ENCODE data around the gene TMSB10. TPM values are rescaled to one million over a fixed set of nuclear protein-coding genes. Genes with fewer than 3 reads are reported as not detected.

The TMSB10 gene
- total and polyA plus RNA-seq, 2 of the 13 experiments (the other 11 are each of a cell fraction or from before 2014, with no cell fraction given): 665 to 708 TPM

DNA sequence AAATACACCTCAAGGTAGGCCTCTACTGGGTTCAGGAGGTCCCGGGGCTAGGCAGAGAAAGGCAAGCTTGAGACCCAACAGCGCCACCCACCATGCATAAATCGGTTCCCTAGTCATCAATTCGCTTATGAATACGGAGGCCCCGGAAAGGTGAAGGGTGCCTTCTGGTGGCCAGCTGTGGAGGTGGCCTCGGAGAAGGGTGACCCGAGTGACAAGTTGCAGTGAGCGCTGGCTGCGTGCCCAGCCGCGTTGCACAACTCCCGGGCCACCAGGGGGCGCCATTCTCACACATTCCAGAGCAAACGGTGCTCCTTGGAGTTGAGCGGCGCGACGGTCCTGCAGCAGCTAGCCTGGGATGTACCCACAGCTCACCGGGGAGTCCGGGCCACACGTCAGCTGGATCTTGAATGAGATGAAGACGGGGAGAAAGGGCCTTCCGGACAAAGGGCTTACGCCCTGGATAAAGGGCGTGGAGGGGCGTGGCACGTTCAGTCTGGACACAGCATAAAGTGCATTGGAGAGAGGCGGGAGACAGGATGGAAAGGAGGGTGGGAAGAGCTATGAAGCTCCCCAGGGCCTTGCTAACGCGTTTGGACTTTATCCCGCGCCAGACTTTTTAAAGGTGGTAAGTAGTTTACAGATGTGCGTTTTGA, 20.4 kb downstream of the TMSB10 start (continued):
- TF ChIP-seq HNF1A (IDR thresholded peaks at IDR 0.05; ENCODE audit: low read depth): peak; percentile 31; the same call in 1 of the 2 replicates
- TF ChIP-seq HNF1A (CRISPR knock-in tag; IDR thresholded peaks at IDR 0.05; ENCODE audit: borderline replicate concordance): peak; percentile 84
- 0 out of 2 replicates have a peak, but pooled peaks have one; percentile 70 for TF ChIP-seq ZNF337 (CRISPR knock-in tag; IDR thresholded peaks at IDR 0.05; ENCODE audit: borderline replicate concordance, low read depth)
- TF ChIP-seq, protein P1, sequence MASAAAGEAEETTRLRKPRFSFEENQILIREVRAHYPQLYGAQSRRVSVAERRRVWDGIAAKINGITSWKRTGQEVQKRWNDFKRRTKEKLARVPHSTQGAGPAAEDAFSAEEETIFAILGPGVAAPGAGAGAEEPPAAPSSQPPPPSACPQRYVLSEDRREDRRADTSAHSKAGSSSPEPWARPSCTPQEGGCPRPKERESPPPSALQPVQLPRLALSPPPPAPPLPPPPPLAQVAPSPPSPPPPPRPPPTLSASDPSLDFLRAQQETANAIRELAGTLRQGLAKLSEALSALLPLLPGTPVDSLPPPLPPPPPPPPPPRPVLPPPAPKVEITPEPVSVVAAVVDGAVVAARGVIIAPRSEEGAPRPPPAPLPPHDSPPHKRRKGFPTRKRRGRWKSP (CRISPR knock-in tag; IDR thresholded peaks at IDR 0.05): peak; percentile 94
- no peak for TF ChIP-seq ZNF7 (CRISPR knock-in tag; IDR thresholded peaks at IDR 0.05)
- TF ChIP-seq FOXA3 (CRISPR knock-in tag; IDR thresholded peaks at IDR 0.05): peak; percentile 87
- peak; percentile 69; the same call in 1 of the 2 replicates for TF ChIP-seq DNMT3B (CRISPR knock-in tag; conservative IDR thresholded peaks at IDR 0.05)
- no peak for TF ChIP-seq REXO4 (CRISPR knock-in tag; IDR thresholded peaks at IDR 0.05; ENCODE audit: borderline replicate concordance)
- 0 out of 2 replicates have a peak, but pooled peaks have one; percentile 87 for TF ChIP-seq KIAA2018 (CRISPR knock-in tag; IDR thresholded peaks at IDR 0.05; ENCODE audit: borderline replicate concordance)
- TF ChIP-seq PCBP1 (IDR thresholded peaks at IDR 0.05; ENCODE audit: borderline replicate concordance, low read depth, low read length): peak; percentile 71; the same call in 1 of the 2 replicates
- TF ChIP-seq MTERF4 (CRISPR knock-in tag; IDR thresholded peaks at IDR 0.05): no peak
- TF ChIP-seq ELF4 (CRISPR knock-in tag; IDR thresholded peaks at IDR 0.05; ENCODE audit: borderline replicate concordance): no peak; the same call in 1 of the 2 replicates
- no peak; the same call in 1 of the 2 replicates for TF ChIP-seq NAIF1 (CRISPR knock-in tag; IDR thresholded peaks at IDR 0.05; ENCODE audit: borderline replicate concordance)

Measured in HepG2 (cell line).